Coronary artery (tissue), 2 donors: ENCODE results near the gene ALDH4A1.

Experiments
- DNase-seq: peaks from one replicate; pipeline ENCODE4 v3.0.0-alpha.2; 2017; ENCODE audit warnings: low spot score
- H3K27ac ChIP-seq, 2 donors: fragments of 200-600 bp; sonication (generic); one replicate each; pipeline ENCODE4 v1.5.1; 2016 to 2019
- H3K4me3 ChIP-seq: fragments of 200-600 bp; sonication (generic); 2 replicates; pipeline ENCODE4 v1.5.1; 2016; ENCODE audit warnings: mild to moderate bottlenecking, moderate library complexity
- CTCF ChIP-seq: fragments of 200-600 bp; sonication (generic); IDR thresholded peaks from one replicate; pipeline ENCODE4 v1.5.1; 2019; ENCODE audit warnings: antibody characterized with exemption

Gene ALDH4A1

GRCh38 chr1:18938008-18938706 lies 35.8 kb upstream of the ALDH4A1 start:
- Histone ChIP-seq H3K27ac (peak overlapping the region in 1 of 2 donors; percentile 2), H3K4me3 (no peak overlapping the region)
- DNase-seq, result no peak

GRCh38 chr1:18937539-18937938 lies 35.2 kb upstream of the ALDH4A1 start:
- H3K4me3 ChIP-seq, result no peak overlapping the region
- no peak for DNase-seq
- H3K27ac ChIP-seq, result no peak overlapping the region
- no peak for TF ChIP-seq CTCF

More at GRCh38 chr1:18938008-18938706, 35.8 kb upstream of the ALDH4A1 start:
- TF ChIP-seq CTCF, result no peak

- DNase-seq, result no peak
- no peak overlapping the region for H3K4me3 ChIP-seq
- no peak for TF ChIP-seq CTCF
- no peak overlapping the region for H3K27ac ChIP-seq
Observed at GRCh38 chr1:18936814-18937481, 34.6 kb upstream of the ALDH4A1 start.

- no peak for TF ChIP-seq CTCF
- no peak overlapping the region for H3K27ac ChIP-seq
Observed at GRCh38 chr1:18936471-18936813, 34.1 kb upstream of the ALDH4A1 start.

GRCh38 chr1:18934205-18935000 lies 32.0 kb upstream of the ALDH4A1 start:
- no peak for DNase-seq
- TF ChIP-seq CTCF, result no peak
- no peak overlapping the region for H3K4me3 ChIP-seq
- no peak overlapping the region for H3K27ac ChIP-seq

More at GRCh38 chr1:18936471-18936813, 34.1 kb upstream of the ALDH4A1 start:
- no peak for DNase-seq
- no peak overlapping the region for H3K4me3 ChIP-seq

GRCh38 chr1:18932879-18933278 lies 30.5 kb upstream of the ALDH4A1 start:
- Histone ChIP-seq H3K4me3 (no peak overlapping the region), H3K27ac (no peak overlapping the region)
- DNase-seq, result no peak
- TF ChIP-seq CTCF, result no peak
